Neural crest cell (in vitro differentiated cells): Measurements from ENCODE around the gene MTFR1L. TPM values are rescaled to one million over a fixed set of nuclear protein-coding genes. Genes with fewer than 3 reads are reported as not detected.

Experiments used
- DNase-seq: peaks from one replicate; pipeline ENCODE4 v3.0.0; 2021; ENCODE audit warnings: low read depth, mixed read lengths, low spot score
- H3K27ac Mint-ChIP-seq: one replicate; pipeline ENCODE4 v1.8.0; 2021; ENCODE audit warnings: mild to moderate bottlenecking, mixed read lengths; ENCODE audit not compliant: unreplicated experiment
- H3K27me3 Mint-ChIP-seq: 2 replicates; pipeline ENCODE4 v1.8.0; 2021; ENCODE audit warnings: low read depth, mild to moderate bottlenecking, mixed read lengths
- H3K36me3 Mint-ChIP-seq: 2 replicates; pipeline ENCODE4 v1.8.0; 2021; ENCODE audit warnings: low read depth, mild to moderate bottlenecking, mixed read lengths
- H3K4me1 Mint-ChIP-seq: 2 replicates; pipeline ENCODE4 v1.8.0; 2021; ENCODE audit warnings: mixed read lengths
- H3K4me3 Mint-ChIP-seq: one replicate; pipeline ENCODE4 v1.8.0; 2021; ENCODE audit warnings: mild to moderate bottlenecking, mixed read lengths
- H3K9me3 Mint-ChIP-seq: 2 replicates; pipeline ENCODE4 v1.8.0; 2021; ENCODE audit warnings: mixed read lengths
- total RNA-seq: library from RNA; stranded (reverse); gene quantifications from 2 replicates; pipeline ENCODE4 v1.2.1, GENCODE V29; 2021
- TF ChIP-seq, protein P1 (sequence below): fragments of 200-600 bp; sonication (generic); conservative IDR thresholded peaks from 2 replicates; pipeline ENCODE4 v1.5.0; 2021; ENCODE audit warnings: antibody characterized with exemption, mild to moderate bottlenecking

The MTFR1L gene
- total RNA-seq, 1 donor from 2014 or later = 68.6 TPM

- TF ChIP-seq, protein P1, sequence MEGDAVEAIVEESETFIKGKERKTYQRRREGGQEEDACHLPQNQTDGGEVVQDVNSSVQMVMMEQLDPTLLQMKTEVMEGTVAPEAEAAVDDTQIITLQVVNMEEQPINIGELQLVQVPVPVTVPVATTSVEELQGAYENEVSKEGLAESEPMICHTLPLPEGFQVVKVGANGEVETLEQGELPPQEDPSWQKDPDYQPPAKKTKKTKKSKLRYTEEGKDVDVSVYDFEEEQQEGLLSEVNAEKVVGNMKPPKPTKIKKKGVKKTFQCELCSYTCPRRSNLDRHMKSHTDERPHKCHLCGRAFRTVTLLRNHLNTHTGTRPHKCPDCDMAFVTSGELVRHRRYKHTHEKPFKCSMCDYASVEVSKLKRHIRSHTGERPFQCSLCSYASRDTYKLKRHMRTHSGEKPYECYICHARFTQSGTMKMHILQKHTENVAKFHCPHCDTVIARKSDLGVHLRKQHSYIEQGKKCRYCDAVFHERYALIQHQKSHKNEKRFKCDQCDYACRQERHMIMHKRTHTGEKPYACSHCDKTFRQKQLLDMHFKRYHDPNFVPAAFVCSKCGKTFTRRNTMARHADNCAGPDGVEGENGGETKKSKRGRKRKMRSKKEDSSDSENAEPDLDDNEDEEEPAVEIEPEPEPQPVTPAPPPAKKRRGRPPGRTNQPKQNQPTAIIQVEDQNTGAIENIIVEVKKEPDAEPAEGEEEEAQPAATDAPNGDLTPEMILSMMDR = no peak
- H3K27me3 Mint-ChIP-seq = no peaks in the 10 kb centered on the region
- no peaks in the 10 kb centered on the region for H3K9me3 Mint-ChIP-seq
- H3K36me3 Mint-ChIP-seq = peaks cover 11% of the 10 kb centered on the region
- no peaks in the 10 kb centered on the region for H3K4me1 Mint-ChIP-seq
- no peak overlapping the region for H3K27ac Mint-ChIP-seq
- H3K4me3 Mint-ChIP-seq = no peak overlapping the region
- DNase-seq = no peak
Observed at GRCh38 chr1:25828491-25828890, 8.7 kb downstream of the MTFR1L start.

DNA sequence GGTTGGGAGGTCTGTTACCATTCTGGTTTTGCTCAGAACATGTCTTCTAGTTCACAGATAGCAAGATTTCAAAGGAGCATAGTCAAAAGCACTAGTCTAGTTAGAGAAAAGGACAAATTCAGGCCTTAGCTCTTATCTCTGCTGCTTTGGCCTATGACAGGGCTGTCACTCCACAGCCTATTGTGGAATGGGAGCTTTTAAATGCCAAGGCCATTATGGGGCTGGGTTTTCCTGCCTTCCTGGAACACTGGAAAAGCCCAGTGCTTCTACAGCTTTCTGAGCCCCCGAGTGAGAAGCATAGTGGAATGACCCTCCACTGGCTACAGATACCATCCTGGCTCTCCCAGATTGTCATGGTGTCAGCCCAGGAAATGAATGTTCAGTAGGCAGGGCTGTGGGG, 9.3 kb downstream of the MTFR1L start:
- no peaks in the 10 kb centered on the region for H3K9me3 Mint-ChIP-seq
- no peaks in the 10 kb centered on the region for H3K27me3 Mint-ChIP-seq
- no peak for DNase-seq
- no peak overlapping the region for H3K27ac Mint-ChIP-seq
- peaks cover 11% of the 10 kb centered on the region for H3K36me3 Mint-ChIP-seq
- TF ChIP-seq, protein P1 = no peak
- H3K4me1 Mint-ChIP-seq = no peaks in the 10 kb centered on the region
- H3K4me3 Mint-ChIP-seq = no peak overlapping the region

DNA sequence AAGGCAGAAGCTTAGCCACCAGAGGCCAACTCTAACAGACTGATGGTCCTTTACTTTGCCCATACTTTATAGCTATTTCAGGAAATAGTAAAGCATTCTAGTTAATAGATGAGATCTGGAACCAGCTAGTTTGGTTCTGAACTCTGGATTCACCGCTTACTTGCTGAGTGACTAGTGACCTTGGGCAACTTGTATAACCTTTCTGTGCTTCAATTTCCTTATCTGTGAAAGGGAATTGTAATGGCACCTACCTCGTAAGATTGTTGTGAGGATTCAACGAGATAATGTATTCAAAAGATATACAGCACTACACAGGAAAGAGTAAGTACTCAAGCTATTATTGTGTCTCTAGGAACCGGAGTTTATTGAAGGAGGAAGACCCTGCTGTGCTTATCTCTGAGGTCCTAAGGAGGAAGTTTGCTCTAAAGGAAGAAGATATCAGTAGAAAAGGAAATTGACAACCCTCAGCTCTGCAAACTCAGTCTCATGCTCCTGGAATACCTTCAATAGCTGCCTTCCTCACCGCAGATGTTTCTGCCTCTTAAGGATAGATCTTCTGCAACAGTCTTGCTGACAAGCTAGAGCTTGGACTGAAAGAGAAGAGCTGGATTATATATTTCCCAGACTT, 11.9 kb downstream of the MTFR1L start:
- H3K27me3 Mint-ChIP-seq = no peaks in the 10 kb centered on the region
- H3K9me3 Mint-ChIP-seq = no peaks in the 10 kb centered on the region
- no peak overlapping the region for H3K27ac Mint-ChIP-seq
- TF ChIP-seq, protein P1 = no peak
- no peak overlapping the region for H3K4me3 Mint-ChIP-seq
- H3K4me1 Mint-ChIP-seq = no peaks in the 10 kb centered on the region
- H3K36me3 Mint-ChIP-seq = peaks cover 15% of the 10 kb centered on the region
- DNase-seq = no peak

- no peak for DNase-seq
Observed at GRCh38 chr1:25832336-25833037, 12.7 kb downstream of the MTFR1L start.

DNA sequence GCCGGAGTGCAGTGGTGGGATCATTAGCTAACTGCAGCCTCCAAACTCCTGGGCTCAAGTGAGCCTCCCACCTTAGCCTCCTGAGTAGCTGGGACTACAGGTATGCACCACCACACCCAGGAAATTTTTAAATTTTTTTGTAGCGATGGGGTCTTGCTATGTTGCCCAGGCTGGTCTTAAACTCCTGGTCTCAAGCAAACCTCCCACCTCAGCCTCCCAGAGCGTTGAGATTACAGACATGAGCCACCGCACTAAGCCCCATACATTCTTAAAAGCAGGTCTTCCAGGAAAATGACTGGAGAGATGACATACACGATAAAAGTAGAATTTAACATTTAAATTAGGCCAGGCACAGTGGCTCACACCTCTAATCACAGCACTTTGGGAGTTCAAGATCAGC, 13.4 kb downstream of the MTFR1L start:
- no peak overlapping the region for H3K27ac Mint-ChIP-seq
- no peaks in the 10 kb centered on the region for H3K4me1 Mint-ChIP-seq
- H3K4me3 Mint-ChIP-seq = no peak overlapping the region
- DNase-seq = no peak
- no peaks in the 10 kb centered on the region for H3K9me3 Mint-ChIP-seq
- peaks cover 15% of the 10 kb centered on the region for H3K36me3 Mint-ChIP-seq
- TF ChIP-seq, protein P1 = no peak
- H3K27me3 Mint-ChIP-seq = no peaks in the 10 kb centered on the region

More at GRCh38 chr1:25832336-25833037, 12.7 kb downstream of the MTFR1L start:
- Mint-ChIP-seq H3K4me1 (no peaks in the 10 kb centered on the region), H3K27me3 (no peaks in the 10 kb centered on the region), H3K4me3 (no peak overlapping the region), H3K27ac (no peak overlapping the region), H3K36me3 (peaks cover 15% of the 10 kb centered on the region), H3K9me3 (no peaks in the 10 kb centered on the region)
- TF ChIP-seq, protein P1 = no peak
